Sigmoid colon (tissue), 4 donors: ENCODE measurements around the gene SLC16A12.

Experiments used
- CTCF ChIP-seq, 4 experiments: fragments of 450-650 bp in 3 of 4; fragments of 200-600 bp in 1 of 4; IDR thresholded peaks; one replicate each; pipeline ENCODE4 v1.5.1; 2016 to 2019; ENCODE audit warnings: antibody characterized with exemption in 4 of 4, mild to moderate bottlenecking in 3 of 4, moderate library complexity in 2 of 4
- EP300 ChIP-seq, 4 donors: sonication (generic); formaldehyde crosslinking; IDR thresholded peaks; one replicate each; pipeline ENCODE4 v1.6.1; 2017; ENCODE audit warnings: antibody characterized with exemption in 4 of 4
- POLR2A ChIP-seq, 2 donors: fragments of 450-650 bp; IDR thresholded peaks; one replicate each; pipeline ENCODE4 v1.6.1; 2016; ENCODE audit warnings: antibody characterized with exemption in 2 of 2, mild to moderate bottlenecking in 2 of 2, moderate library complexity in 2 of 2
- POLR2AphosphoS5 ChIP-seq, 4 donors: sonication (generic); formaldehyde crosslinking; IDR thresholded peaks; one replicate each; pipeline ENCODE4 v1.6.1; 2017; ENCODE audit warnings: antibody characterized with exemption in 4 of 4

- TF ChIP-seq CTCF (IDR thresholded peaks at IDR 0.05) (no peak), POLR2AphosphoS5 (IDR thresholded peaks at IDR 0.05) (no peak), POLR2A (IDR thresholded peaks at IDR 0.05) (no peak), EP300 (IDR thresholded peaks at IDR 0.05) (no peak)
Observed at GRCh38 chr10:89580243-89580642, 44.8 kb upstream of the SLC16A12 start.
